HG03280 (cell line): ENCODE data around the gene RBL1.
"Not testable (repeated sequence)": the region's sequence is repeated elsewhere in the genome, so short reads cannot be mapped to it uniquely, and the experiment has no call there.

ENCODE experiments used
- ATAC-seq: cut with Tn5 transposase; IDR thresholded peaks from one replicate; pipeline ENCODE4 v1.9.1; 2021; ENCODE audit warnings: mild to moderate bottlenecking, moderate library complexity; ENCODE audit not compliant: unreplicated experiment

RBL1 gene, protein sequence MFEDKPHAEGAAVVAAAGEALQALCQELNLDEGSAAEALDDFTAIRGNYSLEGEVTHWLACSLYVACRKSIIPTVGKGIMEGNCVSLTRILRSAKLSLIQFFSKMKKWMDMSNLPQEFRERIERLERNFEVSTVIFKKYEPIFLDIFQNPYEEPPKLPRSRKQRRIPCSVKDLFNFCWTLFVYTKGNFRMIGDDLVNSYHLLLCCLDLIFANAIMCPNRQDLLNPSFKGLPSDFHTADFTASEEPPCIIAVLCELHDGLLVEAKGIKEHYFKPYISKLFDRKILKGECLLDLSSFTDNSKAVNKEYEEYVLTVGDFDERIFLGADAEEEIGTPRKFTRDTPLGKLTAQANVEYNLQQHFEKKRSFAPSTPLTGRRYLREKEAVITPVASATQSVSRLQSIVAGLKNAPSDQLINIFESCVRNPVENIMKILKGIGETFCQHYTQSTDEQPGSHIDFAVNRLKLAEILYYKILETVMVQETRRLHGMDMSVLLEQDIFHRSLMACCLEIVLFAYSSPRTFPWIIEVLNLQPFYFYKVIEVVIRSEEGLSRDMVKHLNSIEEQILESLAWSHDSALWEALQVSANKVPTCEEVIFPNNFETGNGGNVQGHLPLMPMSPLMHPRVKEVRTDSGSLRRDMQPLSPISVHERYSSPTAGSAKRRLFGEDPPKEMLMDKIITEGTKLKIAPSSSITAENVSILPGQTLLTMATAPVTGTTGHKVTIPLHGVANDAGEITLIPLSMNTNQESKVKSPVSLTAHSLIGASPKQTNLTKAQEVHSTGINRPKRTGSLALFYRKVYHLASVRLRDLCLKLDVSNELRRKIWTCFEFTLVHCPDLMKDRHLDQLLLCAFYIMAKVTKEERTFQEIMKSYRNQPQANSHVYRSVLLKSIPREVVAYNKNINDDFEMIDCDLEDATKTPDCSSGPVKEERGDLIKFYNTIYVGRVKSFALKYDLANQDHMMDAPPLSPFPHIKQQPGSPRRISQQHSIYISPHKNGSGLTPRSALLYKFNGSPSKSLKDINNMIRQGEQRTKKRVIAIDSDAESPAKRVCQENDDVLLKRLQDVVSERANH

DNA sequence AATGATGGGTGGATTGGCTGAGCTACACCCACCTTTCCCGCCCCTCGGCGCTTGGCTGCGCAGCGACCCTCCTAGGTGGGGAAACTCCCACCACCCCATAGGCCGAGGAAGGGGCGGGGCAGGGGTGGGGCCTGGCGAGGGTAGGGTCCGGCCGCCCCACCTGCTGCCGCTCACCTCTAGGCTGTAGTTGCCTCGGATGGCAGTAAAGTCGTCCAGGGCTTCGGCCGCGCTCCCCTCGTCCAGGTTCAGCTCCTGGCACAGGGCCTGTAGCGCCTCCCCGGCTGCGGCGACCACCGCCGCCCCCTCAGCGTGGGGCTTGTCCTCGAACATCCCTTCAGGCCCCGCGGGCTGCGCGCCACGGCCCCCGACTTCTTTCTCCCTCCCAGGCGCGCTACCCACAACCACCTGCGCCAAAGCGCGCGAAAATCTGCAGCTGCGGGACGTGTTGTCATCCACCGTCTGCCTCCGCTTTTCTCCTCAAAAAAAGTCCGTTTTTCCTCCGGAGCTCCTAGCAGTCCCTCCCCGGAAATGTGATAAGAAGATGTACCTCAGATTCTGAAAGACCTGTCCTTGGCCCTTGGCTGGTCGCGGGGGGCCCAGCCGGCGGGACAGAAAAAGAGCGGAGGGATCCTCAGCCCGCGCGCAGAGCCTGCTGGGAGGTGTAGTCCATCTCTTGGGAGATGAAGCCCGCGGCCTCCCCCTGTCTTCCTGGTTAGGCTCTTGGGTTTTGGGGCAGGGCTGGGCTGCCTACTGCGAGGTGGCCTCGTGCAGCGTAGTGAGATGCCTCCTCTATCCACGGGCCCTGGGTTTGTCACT lies at the start of gene RBL1:
Gene RBL1, minus strand, starts transcription at position 399 of the 816 bp plus-strand sequence. Its CDS starts 69 bp downstream, at position 330.
- peak; percentile 77 for ATAC-seq

DNA sequence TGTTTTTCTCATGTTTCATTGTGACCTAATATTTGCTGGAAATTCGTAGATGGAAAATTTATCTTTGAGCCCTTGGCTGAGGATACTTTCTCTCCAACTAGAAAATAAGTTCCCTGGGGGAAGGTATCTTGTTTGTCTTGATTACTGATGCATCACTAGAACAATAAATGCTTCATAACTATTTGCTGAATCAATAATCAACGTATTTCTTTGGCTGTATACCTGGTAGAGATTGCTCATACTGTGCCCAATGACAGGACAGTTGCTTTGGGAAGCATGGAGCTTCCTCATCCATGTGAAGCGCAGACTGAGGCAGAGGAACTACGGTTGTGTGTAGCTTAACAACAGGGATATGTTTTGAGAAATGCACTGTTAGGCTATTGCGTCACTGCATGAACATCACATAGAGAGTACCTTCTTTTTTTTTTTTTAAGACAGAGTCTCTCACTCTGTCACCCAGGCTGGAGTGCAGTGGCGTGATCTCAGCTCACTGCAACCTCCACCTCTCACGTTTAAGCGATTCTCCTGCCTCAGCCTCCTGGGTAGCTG lies 49.1 kb upstream of the RBL1 start:
- no peak for ATAC-seq

DNA sequence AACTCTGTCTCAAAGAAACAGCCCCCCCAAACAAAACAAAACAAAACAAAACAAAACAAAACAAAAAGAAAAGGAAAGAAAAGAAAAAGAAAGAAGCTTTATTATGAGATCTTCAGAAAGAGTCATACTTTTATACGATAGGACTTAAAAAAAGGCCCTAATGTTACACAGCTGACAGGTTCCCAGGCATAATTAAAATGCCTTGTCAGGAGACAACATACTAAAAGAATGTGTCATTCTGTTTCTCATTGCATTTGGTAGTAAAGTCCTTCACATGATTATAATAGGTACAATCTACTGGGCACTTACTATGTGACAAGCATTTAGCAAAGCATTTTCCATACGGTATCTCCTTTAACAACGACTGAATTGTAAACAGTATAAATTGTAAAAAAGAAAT lies 46.9 kb upstream of the RBL1 start:
- no peak for ATAC-seq

DNA sequence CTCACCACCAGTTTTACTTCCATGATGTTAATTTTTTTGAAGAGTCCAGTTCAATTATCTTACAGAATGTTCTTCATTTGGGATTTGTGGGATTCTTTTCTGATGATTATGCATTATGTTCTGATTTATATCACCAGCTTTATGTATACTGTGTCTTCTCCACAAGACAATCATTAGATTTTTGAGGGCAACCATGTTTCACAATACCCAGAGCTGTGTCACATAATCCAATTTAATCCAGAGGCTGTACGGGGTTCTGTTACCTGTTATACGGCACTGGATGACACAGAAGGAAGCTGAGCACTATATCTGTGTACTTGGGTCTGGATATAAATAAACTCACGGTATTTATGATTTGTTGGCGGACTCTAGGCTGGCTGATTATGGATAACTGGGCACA lies 41.8 kb upstream of the RBL1 start:
- ATAC-seq, result no peak

DNA sequence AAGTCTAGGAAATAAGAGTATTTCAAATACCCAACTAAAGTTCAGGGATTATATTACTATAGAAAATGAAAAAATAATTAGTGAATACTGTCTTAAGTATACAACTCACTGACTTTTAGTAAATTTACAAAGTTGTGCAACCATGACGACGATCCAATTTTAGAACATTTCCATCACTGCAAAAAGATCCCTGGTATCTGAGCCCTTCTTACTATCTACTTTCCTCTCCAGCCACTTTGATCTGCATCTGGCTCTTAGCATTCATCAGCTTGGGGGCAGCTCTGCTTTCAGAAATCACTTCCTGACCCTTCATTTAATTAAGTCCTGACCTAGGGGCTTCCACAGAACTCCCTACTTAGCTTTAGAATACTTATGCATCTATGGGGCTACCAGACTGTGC lies 38.2 kb upstream of the RBL1 start:
- ATAC-seq, result no peak

DNA sequence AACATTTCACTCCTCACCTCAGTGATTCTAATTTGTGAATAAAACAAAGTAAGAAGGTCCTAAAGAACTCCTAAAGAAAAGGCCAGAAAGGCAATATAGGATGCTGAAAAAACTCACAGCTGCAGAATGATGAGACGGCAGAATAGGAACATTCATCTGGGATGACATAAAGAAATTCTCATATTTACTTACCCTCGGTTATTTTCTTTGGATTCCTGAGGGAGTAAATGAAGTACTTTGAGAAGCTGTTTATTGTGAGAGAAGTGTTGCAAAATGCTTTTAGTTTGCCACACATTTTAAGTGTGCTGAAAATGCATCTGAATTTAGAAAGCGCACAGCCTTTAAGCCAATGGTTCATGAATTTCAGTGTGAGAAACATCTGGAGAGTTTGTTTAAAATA lies 35.7 kb upstream of the RBL1 start:
- no peak for ATAC-seq

DNA sequence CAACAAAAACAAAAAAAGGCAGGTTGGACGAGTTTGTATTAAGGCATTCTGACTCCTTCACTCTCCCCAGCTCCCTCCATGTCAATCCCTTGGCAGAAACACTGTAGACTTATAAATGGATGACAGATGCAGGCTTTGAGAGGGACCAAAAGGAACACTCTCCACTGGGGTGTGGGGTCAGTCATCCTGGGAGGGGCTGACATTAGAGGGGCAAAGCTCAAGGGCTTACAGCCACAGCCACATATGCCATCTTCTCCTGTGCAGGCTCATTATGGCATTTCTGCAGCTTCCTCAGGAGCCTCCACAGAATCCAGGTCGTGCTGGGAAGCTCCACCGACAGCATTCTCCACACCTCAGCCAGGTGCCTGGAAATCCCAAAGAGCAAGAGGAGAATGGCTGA lies 33.0 kb upstream of the RBL1 start:
- no peak for ATAC-seq

DNA sequence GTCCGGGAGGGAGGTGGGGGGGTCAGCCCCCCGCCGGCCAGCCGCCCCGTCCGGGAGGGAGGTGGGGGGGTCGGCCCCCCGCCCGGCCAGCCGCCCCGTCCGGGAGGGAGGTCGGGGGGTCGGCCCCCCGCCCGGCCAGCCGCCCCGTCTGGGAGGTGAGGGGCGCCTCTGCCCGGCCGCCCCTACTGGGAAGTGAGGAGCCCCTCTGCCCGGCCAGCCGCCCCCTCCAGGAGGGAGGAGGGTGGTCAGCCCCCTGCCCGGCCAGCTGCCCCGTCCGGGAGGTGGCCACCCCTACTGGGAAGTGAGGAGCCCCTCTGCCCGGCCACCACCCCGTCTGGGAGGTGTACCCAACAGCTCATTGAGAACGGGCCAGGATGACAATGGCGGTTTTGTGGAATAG lies 30.5 kb upstream of the RBL1 start:
- not testable (repeated sequence) for ATAC-seq

DNA sequence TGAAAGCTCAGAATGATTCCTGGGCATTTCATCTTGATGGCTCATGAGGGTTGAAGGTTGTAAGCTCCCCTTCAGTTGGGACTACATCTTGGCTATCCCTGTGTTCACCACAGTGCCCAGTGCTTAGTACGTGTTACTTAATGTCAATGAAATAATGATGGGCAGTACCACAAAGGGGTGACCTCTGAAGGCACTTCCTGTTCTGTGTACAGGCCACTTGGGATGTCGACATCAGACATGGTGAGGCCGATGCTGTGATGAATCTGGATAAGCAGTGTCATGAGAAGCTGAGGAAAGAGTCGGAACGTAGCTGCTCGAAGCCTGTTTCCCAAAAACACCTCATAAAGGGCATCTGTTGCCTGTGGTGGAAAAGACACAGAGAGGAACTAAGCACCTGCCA lies 27.6 kb upstream of the RBL1 start:
- no peak for ATAC-seq

DNA sequence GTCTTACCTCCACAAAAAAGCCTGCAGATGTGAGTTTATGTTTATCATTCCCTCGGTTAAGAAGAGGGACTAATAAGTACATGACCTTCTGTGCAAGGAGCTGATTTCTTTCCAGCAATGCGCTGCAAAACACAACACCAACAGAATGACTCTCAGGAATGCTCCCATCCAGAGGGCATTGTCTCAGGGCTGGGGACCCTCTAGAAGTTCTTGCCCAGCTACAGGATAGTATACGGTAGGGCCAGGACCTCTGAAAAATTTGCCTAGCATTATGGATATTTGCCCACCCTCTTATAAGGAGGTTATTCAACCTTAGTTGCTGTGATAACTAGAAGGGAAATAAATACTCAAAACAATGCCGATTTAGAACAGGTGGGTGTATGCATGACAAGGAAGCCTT lies 24.7 kb upstream of the RBL1 start:
- no peak for ATAC-seq

DNA sequence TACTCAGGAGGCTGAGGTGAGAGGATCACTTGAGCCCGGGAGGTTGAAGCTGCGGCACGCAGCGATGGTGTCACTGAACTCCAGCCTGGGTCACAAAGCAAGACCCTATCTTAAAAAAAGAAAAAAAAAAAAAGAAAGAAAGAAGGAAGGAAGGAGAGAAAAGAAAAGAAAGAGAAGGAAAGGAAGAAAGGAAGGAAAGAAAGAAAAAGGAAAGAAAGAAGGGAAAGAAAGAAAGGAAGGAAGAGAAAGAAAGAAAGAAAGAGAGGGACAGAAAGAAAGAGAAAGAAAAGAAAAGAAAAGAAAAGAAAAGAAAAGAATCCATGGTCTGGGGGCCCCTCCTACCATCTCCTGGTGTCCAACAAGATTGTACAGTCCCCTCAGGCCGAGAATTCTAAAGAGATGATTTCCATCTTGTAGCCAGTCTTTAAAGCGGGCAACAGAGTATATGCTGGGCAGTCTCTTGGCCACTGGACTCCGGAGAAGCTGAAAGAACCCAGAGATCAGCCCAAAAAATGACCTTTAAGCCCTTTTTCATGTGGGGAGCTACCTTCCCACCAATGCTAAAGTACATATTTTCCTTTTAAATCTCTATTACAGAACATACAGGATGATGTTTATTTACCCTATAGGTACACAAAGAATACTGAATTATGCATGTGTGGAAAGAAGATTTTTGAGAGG lies 23.7 kb upstream of the RBL1 start:
- no peak for ATAC-seq

DNA sequence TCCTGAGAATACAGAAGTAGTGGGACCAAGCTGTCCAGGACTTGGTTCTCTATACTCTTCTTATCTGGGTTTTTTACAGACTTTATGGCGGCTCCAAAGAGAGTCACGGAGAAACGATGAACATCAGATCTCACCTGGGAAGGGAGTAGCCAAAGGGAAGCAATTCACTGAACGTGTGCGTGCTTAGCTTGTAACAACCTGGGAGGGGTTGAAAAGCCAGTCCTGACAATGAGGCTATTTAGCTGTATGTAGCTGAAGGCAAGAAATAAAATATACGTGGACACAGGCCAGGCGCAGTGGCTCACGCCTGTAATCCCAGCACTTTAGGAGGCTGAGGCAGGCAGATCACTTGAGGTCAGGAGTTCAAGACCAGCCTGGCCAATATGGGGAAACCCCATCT lies 18.2 kb upstream of the RBL1 start:
- no peak for ATAC-seq

DNA sequence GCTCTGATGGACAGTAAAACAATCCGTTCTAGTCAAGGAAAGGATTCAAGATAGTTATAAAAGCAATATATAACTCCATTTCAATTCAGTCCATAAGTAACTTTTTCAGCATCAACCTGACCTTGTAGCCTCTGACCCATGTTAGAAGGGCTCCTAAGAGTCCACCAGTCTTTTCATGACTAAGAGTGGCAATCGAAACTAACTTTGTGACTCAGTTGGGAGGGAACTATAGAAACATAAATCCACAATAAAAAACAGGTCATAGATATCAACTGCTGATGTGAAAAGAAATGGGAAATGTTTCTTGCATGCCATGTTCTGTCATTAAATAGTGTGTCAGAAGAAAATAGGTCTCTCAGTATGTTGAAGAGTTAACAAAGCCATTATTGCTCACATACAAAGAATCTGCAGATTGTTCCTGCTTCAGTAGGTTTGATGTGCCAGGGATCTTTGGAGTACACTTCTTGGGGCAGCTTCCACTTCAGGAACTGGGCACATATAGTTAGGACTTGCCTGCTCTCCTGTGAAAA lies 16.2 kb upstream of the RBL1 start:
- no peak for ATAC-seq

DNA sequence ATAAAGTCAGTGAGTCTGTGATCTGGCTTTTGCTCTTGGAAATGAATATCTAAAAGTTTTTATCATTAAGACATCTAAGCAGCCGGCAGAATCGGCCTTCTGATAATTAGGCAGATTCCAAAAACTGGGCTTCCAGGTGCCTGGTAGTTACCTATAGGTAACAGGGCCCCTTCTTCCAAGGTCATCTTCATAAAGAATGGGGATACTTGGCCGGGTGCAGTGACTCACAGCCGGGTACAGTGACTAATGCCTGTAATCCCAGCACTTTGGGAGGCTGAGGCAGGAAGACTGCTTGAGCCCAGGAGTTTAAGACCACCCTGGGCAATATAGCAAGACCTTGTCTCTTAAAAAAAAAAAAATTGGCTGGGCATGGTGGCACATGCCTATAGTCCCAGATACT lies 12.9 kb upstream of the RBL1 start:
- no peak for ATAC-seq

DNA sequence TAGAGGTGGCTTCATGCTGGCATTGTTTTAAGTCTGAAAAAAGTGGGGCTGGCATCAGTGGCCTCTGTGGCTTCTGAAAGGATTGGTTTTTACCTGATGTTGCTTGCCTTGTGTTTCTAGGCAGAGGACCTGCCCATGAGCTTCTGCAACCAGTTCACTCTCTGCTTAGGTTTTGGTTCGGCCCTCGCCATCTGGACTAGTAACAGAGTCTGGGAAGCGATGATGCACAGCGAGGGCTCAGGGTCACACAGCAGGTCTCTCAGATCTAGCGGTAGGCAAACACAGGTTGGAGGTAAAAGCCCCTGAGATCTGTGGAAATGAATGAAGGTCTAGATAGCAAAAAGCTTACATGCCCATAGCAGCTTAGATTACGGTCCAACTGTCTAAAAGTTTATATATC lies 6.8 kb upstream of the RBL1 start:
- no peak for ATAC-seq

DNA sequence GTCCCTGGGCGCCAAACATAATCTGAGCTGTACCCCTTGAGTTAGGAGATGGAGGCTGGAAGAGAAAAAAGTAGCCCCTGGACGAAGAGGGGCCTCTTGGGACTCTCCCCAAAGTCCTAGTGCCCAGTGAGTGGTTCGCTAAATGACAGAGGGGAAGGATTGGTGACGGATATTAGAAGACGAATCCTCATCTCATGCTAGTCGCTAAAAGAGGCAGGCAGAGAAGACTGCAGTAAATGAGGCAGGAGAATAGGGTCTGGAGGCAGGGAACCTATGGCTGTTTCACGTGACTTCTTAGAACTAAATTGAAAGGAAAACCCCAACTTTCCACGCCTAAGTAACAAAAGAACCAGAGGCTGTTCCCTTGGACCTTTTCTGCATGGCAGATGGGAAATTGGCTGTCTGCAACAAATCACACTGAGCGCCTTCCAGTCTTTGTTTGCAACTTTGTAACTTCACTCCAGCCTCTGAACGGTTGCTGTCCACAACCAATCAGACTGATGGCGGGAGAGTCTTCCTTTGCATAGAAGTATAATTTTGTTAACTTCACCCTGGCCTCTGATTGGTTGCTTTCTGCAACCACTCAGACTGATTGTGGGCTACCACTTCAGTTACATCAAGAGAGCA lies 731 bp upstream of the RBL1 start:
- ATAC-seq, result no peak

DNA sequence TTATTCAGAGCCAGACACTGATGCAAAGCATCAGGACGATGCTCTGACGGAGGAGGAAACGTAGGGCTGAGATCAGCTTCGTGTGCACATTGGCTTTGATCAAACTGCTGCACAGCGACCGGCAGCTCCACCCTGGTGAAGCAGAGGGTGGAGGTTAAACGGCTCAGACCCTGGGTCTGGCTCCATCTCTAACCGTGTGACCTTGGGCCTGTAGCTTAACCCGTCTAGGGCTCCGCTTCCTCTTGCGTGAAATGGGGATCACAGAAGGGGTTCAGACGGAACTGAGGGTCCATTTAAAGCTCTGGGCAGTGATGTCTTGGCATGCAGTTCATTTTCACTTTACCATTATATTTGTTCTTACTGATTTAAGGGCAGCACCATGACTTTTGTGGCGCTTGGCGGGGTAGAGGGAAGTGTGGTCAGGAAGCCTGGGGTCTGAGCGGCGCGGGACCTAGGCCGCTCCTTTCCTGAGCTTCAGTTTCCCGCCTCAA lies 644 bp downstream of the RBL1 start:
- ATAC-seq, result peak; percentile 19

DNA sequence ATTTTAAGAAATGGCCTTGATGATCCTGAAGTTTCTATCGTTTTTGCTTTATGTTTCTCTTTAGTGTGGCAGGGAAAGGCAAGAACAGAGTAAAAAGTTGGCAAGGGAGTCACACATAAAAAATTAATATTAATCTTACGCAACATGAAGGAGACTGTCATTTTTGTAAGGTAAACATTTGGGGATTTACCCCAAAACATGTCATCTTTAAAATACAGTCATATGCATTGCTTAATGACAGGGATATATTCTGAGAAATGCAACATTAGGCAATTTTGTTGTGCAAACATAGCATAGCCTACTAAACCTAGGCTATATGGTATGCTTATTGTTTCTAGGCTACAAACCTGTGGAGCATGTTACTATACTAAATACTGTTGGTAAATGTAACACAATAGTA lies 5.4 kb downstream of the RBL1 start:
- ATAC-seq, result no peak

DNA sequence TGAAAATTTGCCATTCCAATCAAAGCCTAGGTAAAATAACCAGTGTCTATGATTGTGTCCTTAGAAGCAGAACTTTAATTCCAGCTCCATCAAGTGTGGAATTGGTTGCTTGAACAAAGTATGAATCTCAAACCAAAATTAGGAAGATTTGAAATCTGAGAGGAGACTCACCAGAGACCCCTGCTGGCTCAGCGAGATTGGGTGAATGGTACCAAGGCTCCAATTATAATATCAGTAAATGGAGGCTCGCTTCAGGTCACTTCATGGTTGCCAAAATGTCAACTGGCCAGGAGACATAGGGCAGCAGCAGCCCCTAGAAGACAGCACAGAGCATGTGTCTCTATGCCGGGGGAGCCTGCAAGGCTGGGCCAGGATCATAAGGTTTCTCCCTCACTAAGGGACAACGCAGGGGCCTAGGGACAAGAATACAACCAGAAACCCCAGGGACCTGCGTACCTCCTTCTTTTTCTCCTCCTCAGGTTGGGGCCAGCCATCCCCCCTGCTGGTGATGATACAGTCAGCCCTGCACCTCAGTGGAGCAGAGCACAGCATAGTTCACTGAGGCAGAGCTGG lies 14.0 kb downstream of the RBL1 start:
- ATAC-seq, result no peak
